Activated T-helper 1 cell treated with Interleukin-2 at 50 U/mL for 16 hours (primary cell): ENCODE measurements around the gene CCDC92B.
"Not testable (repeated sequence)": the region's sequence is repeated elsewhere in the genome, so short reads cannot be mapped to it uniquely, and the experiment has no call there.

ENCODE experiments used
- DNase-seq: peaks from one replicate; pipeline ENCODE4 v3.0.0-alpha.2; 2020; ENCODE audit warnings: low read depth

The CCDC92B gene

GRCh38 chr17:2749058-2749783 is at the start of gene CCDC92B:
Gene CCDC92B, minus strand, starts transcription at chr17:2749652. Its CDS starts 14,507 bp downstream, at chr17:2735145.
- DNase-seq, result no peak

DNA sequence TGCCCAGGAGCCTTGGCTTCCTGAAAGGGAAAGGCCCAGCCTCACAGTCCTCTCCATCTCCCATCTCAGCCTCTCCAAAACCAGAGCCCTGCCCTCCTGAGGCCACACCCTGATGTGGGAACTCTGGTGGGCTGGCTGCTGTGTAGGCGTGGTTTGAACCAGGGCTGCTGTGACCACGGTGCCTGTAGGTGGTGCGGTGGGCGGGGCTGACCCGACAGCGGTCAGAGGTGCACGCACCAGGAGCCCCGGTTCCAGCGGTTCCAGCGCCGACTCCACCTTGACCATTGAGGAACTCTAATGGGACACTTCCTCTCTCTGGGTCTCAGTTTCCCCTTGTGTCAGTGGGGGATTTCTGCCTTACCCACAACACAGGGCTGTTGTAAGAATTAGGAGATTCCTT is 49.2 kb upstream of the CCDC92B start:
- no peak for DNase-seq

- no peak for DNase-seq
These were observed 48.7 kb upstream of the CCDC92B start for GRCh38 chr17:2798188-2798587.

DNA sequence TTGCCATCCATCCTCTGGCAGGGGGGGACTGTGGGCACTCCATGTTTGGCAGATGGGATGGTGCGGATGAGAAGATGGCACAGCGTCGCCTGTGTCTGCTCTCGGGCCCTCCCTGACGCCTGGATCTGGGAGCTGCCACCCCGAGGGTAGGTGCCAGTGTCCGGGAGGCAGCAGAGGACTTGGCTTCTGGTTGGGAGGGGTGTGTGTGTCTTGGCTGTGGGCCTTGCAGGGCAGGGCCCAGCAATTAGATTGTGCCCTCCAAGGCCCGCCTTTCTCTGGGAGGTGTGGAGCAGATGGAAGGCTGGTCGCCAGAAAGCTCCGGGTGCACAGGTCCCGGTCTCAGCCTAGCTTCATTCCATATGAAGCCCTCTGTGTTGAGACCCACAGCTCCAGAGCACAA is 48.2 kb upstream of the CCDC92B start:
- no peak for DNase-seq

- DNase-seq, result no peak
These were observed 47.8 kb upstream of the CCDC92B start for GRCh38 chr17:2797226-2797625.

DNA sequence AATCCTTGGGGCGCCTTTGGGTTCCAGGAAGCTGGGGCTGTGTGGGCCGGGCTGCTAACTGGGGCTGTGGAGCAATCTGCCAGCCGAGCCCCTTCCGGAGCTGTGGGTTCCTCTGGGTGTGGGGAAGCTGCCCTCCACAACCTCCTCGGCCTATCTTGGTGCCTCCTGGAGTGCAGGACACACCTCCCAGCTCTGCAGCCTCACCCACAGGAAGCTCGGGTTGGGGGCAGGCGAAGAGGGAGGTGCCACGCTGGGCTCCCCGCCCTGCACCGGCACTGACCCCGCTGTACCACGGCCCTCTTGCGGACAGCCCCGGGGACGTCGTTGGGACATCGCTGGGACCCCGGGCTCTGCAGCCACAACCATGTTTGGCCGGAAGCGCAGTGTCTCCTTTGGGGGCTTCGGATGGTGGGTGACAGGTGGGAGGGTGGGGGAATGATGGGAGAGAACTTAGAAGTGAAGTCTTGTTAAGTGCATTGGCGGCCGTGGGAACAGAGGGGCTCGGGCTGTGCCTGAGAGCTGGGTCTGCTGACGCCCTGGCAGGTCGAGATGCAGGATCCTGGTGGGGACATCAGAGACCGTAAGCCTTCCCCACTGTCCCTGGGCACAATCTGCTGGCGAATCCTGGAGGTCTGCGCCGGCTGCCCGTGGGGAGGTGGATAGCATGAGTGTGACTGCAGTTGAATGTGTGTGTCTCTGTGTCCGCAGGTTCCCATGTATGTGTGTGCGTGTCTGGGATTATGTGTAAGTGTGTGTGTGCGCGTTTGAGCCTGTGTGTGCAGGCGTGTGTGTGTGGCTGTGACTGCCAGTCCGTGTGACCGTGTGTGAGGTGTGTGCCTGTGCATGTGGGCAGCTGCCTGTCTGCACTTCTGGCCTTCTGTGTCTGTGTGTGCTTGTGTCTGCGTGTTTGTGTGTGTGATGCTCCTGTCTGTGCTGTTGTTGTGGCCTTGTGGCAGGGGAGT is 47.0 kb upstream of the CCDC92B start, which contains the start of gene RAP1GAP2:
TSS of gene RAP1GAP2 (plus strand) at position 275 of the 962 bp plus-strand sequence. CDS start at position 365, 90 bp downstream.
- DNase-seq, result peak; percentile 63

DNA sequence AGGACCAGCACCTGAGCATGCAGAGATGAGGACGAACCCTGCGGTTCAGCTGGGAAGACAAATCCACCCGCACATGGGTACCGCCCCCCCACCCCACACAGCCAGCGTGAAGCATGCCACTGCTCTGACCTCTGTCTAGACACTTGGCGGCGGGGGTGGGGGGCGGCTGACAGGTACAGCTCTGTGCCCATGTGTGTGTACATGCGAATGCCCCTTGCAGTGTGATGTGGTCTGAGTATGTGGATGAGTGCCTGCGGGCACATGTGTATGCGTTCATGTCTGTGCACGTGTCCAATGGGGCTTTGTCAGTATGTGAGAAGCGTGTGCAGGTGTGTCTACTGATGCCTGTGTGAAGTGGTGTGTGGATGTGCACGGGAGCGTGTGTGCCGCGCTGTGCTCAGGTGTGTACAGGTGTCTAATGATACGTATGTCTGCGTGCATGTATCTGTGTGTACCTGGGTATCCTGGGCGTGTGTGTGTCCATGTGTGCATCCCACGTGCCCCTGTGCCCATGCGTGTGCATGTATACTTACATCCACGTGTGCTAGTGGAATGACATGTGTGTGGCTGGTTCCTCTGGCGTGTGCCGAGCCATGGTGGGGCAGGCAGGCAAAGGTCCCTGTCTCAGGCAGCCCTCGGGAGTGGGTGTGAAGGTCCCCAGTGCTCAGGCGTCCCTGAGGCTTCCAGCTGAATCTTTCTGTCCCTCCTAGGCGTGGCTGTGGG is 46.1 kb upstream of the CCDC92B start:
- no peak for DNase-seq

- DNase-seq, result no peak
These were observed 44.8 kb upstream of the CCDC92B start for GRCh38 chr17:2794111-2794803.

- DNase-seq, result peak; percentile 44
These were observed 43.1 kb upstream of the CCDC92B start for GRCh38 chr17:2792366-2793169.

DNA sequence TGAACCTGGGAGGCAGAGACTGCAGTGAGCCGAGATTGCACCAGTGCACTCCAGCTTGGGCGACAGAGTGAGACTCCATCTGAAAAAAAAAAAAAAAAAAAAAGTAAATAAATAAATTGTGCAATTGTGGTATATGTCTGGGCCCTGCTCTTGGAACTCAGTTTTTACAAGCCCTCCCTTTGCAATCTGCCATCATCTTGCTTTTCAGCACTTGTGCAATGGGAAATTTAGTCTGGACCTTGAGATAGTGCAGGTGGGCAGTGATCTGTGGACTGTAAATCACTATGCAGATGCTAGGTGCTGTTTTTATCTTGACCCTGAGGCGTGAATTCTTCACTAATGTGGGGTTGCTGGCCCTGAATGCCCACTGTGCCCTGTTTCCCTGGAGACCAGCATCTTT is 40.2 kb upstream of the CCDC92B start:
- no peak for DNase-seq

- peak; percentile 83 for DNase-seq
These were observed 36.9 kb upstream of the CCDC92B start for GRCh38 chr17:2786176-2786881.

- not testable (repeated sequence) for DNase-seq
These were observed 35.9 kb upstream of the CCDC92B start for GRCh38 chr17:2785376-2785775.

DNA sequence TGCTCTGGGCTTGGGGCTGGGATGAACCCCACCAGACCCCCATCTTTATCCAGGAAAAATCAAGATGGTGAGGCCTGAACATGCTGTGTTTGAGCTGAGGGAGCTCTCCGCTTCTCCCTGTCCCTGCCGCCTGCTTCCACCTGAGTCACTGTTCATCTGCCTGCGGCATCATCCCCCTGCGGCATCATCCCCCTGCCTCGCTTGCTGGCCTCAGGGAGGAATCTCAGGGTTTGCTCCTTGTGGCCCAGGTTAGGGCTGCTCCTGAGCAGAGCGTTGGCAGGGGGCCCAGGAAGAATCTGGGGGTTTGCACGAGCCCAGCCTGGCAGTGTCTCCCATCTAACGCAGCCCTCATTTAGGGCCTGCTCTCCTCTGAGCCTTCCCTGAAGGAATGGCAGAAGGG is 35.4 kb upstream of the CCDC92B start:
- DNase-seq, result no peak

GRCh38 chr17:2783310-2784030 is 34.0 kb upstream of the CCDC92B start:
- no peak for DNase-seq

DNA sequence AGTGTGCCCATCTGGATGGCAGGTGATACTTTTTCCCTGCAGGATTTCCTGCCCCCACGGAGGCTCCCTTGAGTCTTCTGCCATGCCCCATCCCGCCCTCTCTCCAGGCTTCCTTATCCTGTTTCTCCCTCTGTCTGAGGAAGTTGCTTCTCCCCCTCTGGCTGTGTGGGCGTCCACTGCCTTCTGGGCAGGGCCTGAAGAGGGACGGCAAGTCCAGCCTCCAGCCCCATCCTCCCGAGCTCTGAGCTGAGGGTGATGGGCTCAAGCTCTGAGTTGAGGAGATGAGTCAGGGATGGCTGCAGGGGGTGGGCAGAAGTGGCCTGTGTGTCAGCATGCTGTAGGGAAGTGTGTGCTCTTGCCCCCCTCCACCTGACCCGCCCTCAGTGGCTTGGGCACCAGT is 32.6 kb upstream of the CCDC92B start:
- DNase-seq, result no peak

DNA sequence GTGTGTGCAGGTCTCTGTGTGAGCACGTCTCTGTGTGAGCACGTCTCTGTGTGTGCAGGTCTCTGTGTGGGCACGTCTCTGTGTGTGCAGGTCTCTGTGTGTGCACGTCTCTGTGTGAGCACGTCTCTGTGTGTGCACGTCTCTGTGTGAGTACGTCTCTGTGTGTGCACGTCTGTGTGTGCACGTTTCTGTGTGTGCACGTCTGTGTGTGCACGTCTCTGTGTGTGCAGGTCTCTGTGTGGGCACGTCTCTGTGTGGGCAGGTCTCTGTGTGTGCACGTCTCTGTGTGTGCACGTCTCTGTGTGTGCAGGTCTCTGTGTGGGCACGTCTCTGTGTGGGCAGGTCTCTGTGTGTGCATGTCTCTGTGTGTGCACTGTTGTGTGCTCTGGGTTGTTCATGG is 32.1 kb upstream of the CCDC92B start:
- not testable (repeated sequence) for DNase-seq

DNA sequence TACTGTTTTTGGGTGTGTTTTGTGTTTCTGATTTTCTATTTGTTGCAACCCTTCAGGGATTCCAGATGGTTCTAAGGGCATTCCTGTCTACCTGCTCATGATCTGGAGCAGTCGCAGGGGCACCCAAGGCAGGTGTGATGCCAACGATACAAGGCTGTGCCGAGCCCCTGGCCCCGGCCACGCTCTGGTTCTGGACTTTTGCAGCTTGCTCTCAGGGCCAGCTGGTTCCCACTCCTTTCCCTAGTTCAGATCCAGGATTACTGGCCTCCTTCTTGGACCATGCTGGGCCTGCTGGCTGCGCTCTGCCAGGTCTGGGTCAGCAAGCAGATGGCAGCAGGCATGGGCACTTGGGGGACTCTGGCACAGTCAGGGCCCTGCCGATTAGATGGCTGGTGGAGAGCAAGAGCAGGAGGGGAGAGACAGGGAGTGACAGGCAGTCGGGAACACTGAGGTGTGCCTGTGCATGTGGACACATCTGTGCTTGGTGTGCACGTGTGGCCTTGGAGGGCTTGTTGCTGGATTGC is 31.5 kb upstream of the CCDC92B start:
- DNase-seq, result no peak

DNA sequence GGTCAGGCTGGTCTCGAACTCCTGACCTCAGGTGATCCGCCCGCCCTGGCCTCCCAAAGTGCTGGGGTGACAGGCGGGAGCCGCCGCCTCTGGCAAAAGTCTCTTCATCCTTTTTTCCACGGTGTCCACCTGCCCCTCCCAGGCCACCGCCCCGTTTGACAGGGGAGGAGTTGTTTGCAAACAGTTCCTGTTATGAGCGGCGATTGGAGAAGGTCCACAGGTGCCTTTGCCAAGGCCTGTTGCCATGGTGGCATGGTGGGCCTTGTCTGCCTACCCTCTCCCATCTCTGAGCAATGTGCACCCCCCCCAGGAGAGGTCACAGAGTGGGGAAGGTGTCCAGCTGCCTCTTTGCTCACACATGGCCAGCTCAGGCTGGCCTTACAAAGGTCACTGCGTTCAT is 30.8 kb upstream of the CCDC92B start:
- no peak for DNase-seq

- DNase-seq, result no peak
These were observed 30.1 kb upstream of the CCDC92B start for GRCh38 chr17:2779545-2779944.
